ENCODE measurements around the gene OR51G2.

GRCh38 chr11:4924239-4924638, 5.1 kb upstream of the OR51G2 start, which contains the start of gene OR51G1:
- TF ChIP-seq, protein P1, sequence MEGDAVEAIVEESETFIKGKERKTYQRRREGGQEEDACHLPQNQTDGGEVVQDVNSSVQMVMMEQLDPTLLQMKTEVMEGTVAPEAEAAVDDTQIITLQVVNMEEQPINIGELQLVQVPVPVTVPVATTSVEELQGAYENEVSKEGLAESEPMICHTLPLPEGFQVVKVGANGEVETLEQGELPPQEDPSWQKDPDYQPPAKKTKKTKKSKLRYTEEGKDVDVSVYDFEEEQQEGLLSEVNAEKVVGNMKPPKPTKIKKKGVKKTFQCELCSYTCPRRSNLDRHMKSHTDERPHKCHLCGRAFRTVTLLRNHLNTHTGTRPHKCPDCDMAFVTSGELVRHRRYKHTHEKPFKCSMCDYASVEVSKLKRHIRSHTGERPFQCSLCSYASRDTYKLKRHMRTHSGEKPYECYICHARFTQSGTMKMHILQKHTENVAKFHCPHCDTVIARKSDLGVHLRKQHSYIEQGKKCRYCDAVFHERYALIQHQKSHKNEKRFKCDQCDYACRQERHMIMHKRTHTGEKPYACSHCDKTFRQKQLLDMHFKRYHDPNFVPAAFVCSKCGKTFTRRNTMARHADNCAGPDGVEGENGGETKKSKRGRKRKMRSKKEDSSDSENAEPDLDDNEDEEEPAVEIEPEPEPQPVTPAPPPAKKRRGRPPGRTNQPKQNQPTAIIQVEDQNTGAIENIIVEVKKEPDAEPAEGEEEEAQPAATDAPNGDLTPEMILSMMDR (IDR thresholded peaks at IDR 0.05; ENCODE audit: low read depth, low read length) = no peak
- no peak for TF ChIP-seq EZH2phosphoT487 (IDR thresholded peaks at IDR 0.05; ENCODE audit: low read depth)
